ENCODE measurements around the gene CREB3L2. TPM values are rescaled to one million over a fixed set of nuclear protein-coding genes. Genes with fewer than 3 reads are reported as not detected.

The CREB3L2 gene
- total RNA-seq, 1 experiment from 2014 or later: 41.2 TPM

- Histone ChIP-seq H3K9me2 (ENCODE audit: insufficient read depth) (no peaks in the 10 kb centered on the region), H3F3A (ENCODE audit: insufficient read depth, low read depth) (no peaks in the 10 kb centered on the region), H3K27me3 (ENCODE audit: insufficient read depth, low read depth) (no peaks in the 10 kb centered on the region), H3K79me2 (ENCODE audit: low read depth) (peaks cover 75% of the 10 kb centered on the region), H3K4me2 (no peak overlapping the region), H3K4me3 (no peak overlapping the region), H2AFZ (no peak overlapping the region), H3K9me3 (ENCODE audit: insufficient read depth, low read depth) (no peaks in the 10 kb centered on the region), H3K27ac (no peak overlapping the region), H4K20me1 (ENCODE audit: insufficient read depth) (peaks cover 5% of the 10 kb centered on the region), H3K4me1 (replicated peaks; ENCODE audit: insufficient read depth) (peaks cover 33% of the 10 kb centered on the region), H3K36me3 (ENCODE audit: low read depth) (0 out of 2 replicates have a peak, but pooled peaks cover 4% of the 10 kb centered on the region)
- ChIA-PET CTCF (no interaction called here), POLR2A (ENCODE audit: unreplicated experiment) (no interaction called here)
- TF ChIP-seq CTCF (conservative IDR thresholded peaks at IDR 0.05) (no peak), EZH2 (IDR thresholded peaks at IDR 0.05; ENCODE audit: low read depth) (no peak)
- intact Hi-C loops (cut with micrococcal nuclease; ENCODE audit: unreplicated experiment): no loop called here
- DNase-seq: no peak
- BruUV-seq (replicated peaks): no TSS peak
These were observed 3.6 kb downstream of the CREB3L2 start for GRCh38 chr7:137998250-137998649.

GRCh38 chr7:137996871-137997270 lies 5.0 kb downstream of the CREB3L2 start:
- no peak for DNase-seq
- no TSS peak for BruUV-seq (replicated peaks)
- peaks cover 88% of the 10 kb centered on the region for H3K79me2 ChIP-seq (ENCODE audit: low read depth)
- TF ChIP-seq CTCF (conservative IDR thresholded peaks at IDR 0.05): no peak
- TF ChIP-seq EZH2 (IDR thresholded peaks at IDR 0.05; ENCODE audit: low read depth): no peak
- peaks cover 28% of the 10 kb centered on the region for H3K4me1 ChIP-seq (replicated peaks; ENCODE audit: insufficient read depth)
- no peaks in the 10 kb centered on the region for H3K27me3 ChIP-seq (ENCODE audit: insufficient read depth, low read depth)
- ChIA-PET POLR2A (ENCODE audit: unreplicated experiment) (no interaction called here), CTCF (interaction anchor here (0.5 kb wide), 1 partner anchor 1258 kb away, joined by 3 read pairs; no protein-coding TSS in a partner anchor)
- H3F3A ChIP-seq (ENCODE audit: insufficient read depth, low read depth): no peaks in the 10 kb centered on the region
- H2AFZ ChIP-seq: no peak overlapping the region
- H3K9me2 ChIP-seq (ENCODE audit: insufficient read depth): no peaks in the 10 kb centered on the region
- no peaks in the 10 kb centered on the region for H3K9me3 ChIP-seq (ENCODE audit: insufficient read depth, low read depth)
- 0 out of 2 replicates have a peak, but pooled peaks cover 10% of the 10 kb centered on the region for H3K36me3 ChIP-seq (ENCODE audit: low read depth)
- no peak overlapping the region for H3K27ac ChIP-seq
- no peak overlapping the region for H3K4me3 ChIP-seq
- H4K20me1 ChIP-seq (ENCODE audit: insufficient read depth): peaks cover 5% of the 10 kb centered on the region
- intact Hi-C loops (cut with micrococcal nuclease; ENCODE audit: unreplicated experiment): no loop called here
- no peak overlapping the region for H3K4me2 ChIP-seq

GRCh38 chr7:137996386-137996851 lies 5.5 kb downstream of the CREB3L2 start:
- ChIA-PET CTCF (no interaction called here), POLR2A (ENCODE audit: unreplicated experiment) (no interaction called here)
- H3K4me3 ChIP-seq: no peak overlapping the region
- H3K4me1 ChIP-seq (replicated peaks; ENCODE audit: insufficient read depth): peaks cover 28% of the 10 kb centered on the region
- no TSS peak for BruUV-seq (replicated peaks)
- no peaks in the 10 kb centered on the region for H3K27me3 ChIP-seq (ENCODE audit: insufficient read depth, low read depth)
- H3K36me3 ChIP-seq (ENCODE audit: low read depth): 0 out of 2 replicates have a peak, but pooled peaks cover 10% of the 10 kb centered on the region
- no peak overlapping the region for H3K27ac ChIP-seq
- no peak overlapping the region for H3K4me2 ChIP-seq
- no peak overlapping the region for H2AFZ ChIP-seq
- no peaks in the 10 kb centered on the region for H3F3A ChIP-seq (ENCODE audit: insufficient read depth, low read depth)
- no peak for DNase-seq
- no peaks in the 10 kb centered on the region for H3K9me2 ChIP-seq (ENCODE audit: insufficient read depth)
- no peaks in the 10 kb centered on the region for H3K9me3 ChIP-seq (ENCODE audit: insufficient read depth, low read depth)
- intact Hi-C loops (cut with micrococcal nuclease; ENCODE audit: unreplicated experiment): no loop called here
- H4K20me1 ChIP-seq (ENCODE audit: insufficient read depth): peaks cover 5% of the 10 kb centered on the region
- no peak for TF ChIP-seq CTCF (conservative IDR thresholded peaks at IDR 0.05)
- TF ChIP-seq EZH2 (IDR thresholded peaks at IDR 0.05; ENCODE audit: low read depth): no peak
- peaks cover 86% of the 10 kb centered on the region for H3K79me2 ChIP-seq (ENCODE audit: low read depth)

All from PC-9 (cell line).